Heart left ventricle (tissue), 13 donors: ENCODE measurements around the gene KLHDC10.
"Not testable (repeated sequence)": the region's sequence is repeated elsewhere in the genome, so short reads cannot be mapped to it uniquely, and the experiment has no call there.

Source experiments
- POLR2A ChIP-seq, 2 donors: fragments of 450-650 bp; IDR thresholded peaks; one replicate each; pipeline ENCODE4 v1.6.1; 2017; ENCODE audit warnings: antibody characterized with exemption in 2 of 2, mild to moderate bottlenecking in 2 of 2, moderate library complexity in 2 of 2
- TF ChIP-seq, protein P1 (sequence below), 12 donors: fragments of 200-600 bp; sonication (generic) in 4 of 12; IDR thresholded peaks; one replicate each; pipeline versions ENCODE4 v1.5.0 to v1.8.0; 2018 to 2022; ENCODE audit warnings: antibody characterized with exemption in 12 of 12, mild to moderate bottlenecking in 5 of 12
- donor health status: ischemic (EF 13 %, LVEDD 7.1; RV severe dilation, severe dysfunction).
- donor health status: DM: no; HTN: yes; CAD: no.
- donor health status: DM: no; HTN: no; CAD: no.
- donor health status: ischemic (EF 25% LVEDD 6.9; RV normal size, moderate dysfunction).
- donor health status: ischemic (EF 25% LVEDD 5.7; RV mildly dilated, moderate dysfunction).
- donor health status: ischemic (EF 35%, LVEDD 5.7; RV mildly dilated, moderate dysfunction).
- donor health status: nonischemic (EF 11% LVEDD 7.7; RV severe dilation, severe dysfunction).
- donor health status: DM: yes; HTN: yes; CAD: no.
- donor health status: PGD.
- donor health status: ischemic (EF 29% LVEDD 5.4; RV normal size, mild dysfunction).
- donor health status: nonischemic (EF 23%, LVEDD 6.1; RV moderate dilation, normal function).

GRCh38 chr7:130113426-130113805 is 43.1 kb downstream of the KLHDC10 start:
- TF ChIP-seq, protein P1, sequence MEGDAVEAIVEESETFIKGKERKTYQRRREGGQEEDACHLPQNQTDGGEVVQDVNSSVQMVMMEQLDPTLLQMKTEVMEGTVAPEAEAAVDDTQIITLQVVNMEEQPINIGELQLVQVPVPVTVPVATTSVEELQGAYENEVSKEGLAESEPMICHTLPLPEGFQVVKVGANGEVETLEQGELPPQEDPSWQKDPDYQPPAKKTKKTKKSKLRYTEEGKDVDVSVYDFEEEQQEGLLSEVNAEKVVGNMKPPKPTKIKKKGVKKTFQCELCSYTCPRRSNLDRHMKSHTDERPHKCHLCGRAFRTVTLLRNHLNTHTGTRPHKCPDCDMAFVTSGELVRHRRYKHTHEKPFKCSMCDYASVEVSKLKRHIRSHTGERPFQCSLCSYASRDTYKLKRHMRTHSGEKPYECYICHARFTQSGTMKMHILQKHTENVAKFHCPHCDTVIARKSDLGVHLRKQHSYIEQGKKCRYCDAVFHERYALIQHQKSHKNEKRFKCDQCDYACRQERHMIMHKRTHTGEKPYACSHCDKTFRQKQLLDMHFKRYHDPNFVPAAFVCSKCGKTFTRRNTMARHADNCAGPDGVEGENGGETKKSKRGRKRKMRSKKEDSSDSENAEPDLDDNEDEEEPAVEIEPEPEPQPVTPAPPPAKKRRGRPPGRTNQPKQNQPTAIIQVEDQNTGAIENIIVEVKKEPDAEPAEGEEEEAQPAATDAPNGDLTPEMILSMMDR (IDR thresholded peaks at IDR 0.05) = not testable (repeated sequence)
- TF ChIP-seq POLR2A (IDR thresholded peaks at IDR 0.05) = not testable (repeated sequence)
